Bronchus fibroblast of lung (primary cell): ENCODE measurements around the gene LSM14B. TPM values are rescaled to one million over a fixed set of nuclear protein-coding genes. Genes with fewer than 3 reads are reported as not detected.

ENCODE experiments used
- total RNA-seq: library from RNA; depleted of rRNA; stranded (reverse); fragments of >200 nt; gene quantifications from 2 replicates; pipeline ENCODE4 v1.2.3, GENCODE V29; 2015

Gene LSM14B
- total RNA-seq = 26.9 and 27.6 TPM in 2 replicates

GRCh38 chr20:62121776-62122653 is at the start of gene LSM14B:
Gene LSM14B, plus strand, starts transcription at chr20:62122475. Its CDS starts 192 bp downstream, at chr20:62122667.

GRCh38 chr20:62143081-62143956 is 21.0 kb downstream of the LSM14B start, which contains the start of the genes PSMA7 and SS18L1:
Gene PSMA7, minus strand, starts transcription at chr20:62143394. Its CDS starts 91 bp downstream, at chr20:62143303.
Gene SS18L1, plus strand, starts transcription at chr20:62143769. Its CDS starts 52 bp downstream, at chr20:62143821.

GRCh38 chr20:62182469-62183425 is 60.5 kb downstream of the LSM14B start, which contains the start of gene MTG2:
Gene MTG2, plus strand, starts transcription at chr20:62183028. Its CDS starts 10,393 bp downstream, at chr20:62193421.

Other genes starting within 250 kb of the LSM14B start
- 2.5 and 4.5 TPM in 2 replicates for gene TAF4, start 56.6 kb upstream of the LSM14B start, total RNA-seq
- gene PSMA7, start 20.9 kb downstream of the LSM14B start, total RNA-seq = 497 and 513 TPM in 2 replicates
- 6.1 and 6.7 TPM in 2 replicates for gene SS18L1, start 21.3 kb downstream of the LSM14B start, total RNA-seq
- 23.3 and 24.5 TPM in 2 replicates for gene MTG2, start 60.6 kb downstream of the LSM14B start, total RNA-seq
- gene HRH3, start 97.8 kb downstream of the LSM14B start, total RNA-seq = not detected in 2 replicates
- gene OSBPL2, start 116.0 kb downstream of the LSM14B start, total RNA-seq = 11.9 and 14.0 TPM in 2 replicates
- 192 and 194 TPM in 2 replicates for gene ADRM1, start 180.5 kb downstream of the LSM14B start, total RNA-seq
- gene LAMA5, start 244.8 kb downstream of the LSM14B start, total RNA-seq = 25.7 and 32.1 TPM in 2 replicates